NCI-H128 (cell line): ENCODE results near the gene TCEA2.

ENCODE experiments used
- DNase-seq: peaks from one replicate; lab custom pipeline; 2025; ENCODE audit not compliant: unreplicated experiment; lab: John Stamatoyannopoulos, UW

TCEA2 gene

GRCh38 chr20:64062596-64063388 lies at the start of gene TCEA2:
TCEA2 (plus strand) TSS chr20:64063198; CDS start chr20:64063313, 115 bp downstream.
- DNase-seq, result peak; percentile 85

DNA sequence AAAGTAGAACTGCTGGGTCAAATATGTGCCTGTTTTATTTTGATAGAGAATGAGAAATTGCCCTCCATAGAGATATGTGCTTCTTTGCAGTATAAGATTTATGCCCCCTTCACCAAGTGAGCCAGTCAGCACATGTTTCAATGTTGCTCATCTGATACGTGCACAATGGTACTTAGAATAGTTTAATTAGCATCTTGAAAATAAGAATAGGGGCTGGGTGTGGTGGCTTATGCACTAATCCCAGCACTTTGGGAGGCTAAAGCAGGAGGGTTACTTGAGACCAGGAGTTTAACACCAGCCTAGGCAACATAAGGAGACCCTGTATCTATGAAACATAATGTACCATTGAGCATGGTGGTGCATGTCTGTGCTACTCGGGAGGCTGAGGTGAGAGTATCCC lies 47.4 kb upstream of the TCEA2 start:
- no peak for DNase-seq

DNA sequence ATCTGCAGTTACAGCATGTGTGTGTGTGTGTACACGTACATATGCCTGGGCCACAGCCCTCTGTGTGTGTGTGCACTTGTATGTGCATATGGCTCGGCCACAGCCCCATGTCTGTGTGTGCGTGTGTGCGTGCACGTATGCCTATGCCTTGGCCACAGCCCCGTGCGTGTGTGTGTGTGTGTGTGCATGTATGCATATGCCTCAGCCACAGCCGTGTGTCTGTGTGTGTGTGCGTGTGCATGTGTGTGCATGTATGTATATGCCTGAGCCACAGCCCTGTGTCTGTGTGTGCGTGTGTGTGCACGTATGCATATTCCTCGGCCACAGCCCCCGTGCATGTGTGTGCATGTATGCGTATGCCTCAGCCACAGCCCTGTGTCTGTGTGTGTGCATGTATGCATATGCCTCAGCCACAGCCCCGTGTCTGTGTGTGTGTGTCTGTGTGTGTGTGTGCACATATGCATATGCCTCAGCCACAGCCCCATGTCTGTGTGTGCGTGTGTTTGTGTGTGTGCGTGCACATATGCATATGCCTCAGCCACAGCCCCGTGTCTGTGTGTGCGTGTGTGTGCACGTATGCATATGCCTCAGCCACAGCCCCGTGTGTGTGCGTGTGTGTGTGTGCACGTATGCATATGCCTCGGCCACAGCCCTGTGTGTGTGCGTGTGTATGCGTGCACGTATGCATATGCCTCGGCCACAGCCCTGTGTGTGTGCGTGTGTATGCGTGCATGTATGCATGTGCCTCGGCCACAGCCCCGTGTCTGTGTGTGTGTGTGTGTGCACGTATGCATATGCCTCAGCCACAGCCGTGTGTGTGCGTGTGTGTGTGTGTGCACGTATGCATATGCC lies 41.6 kb upstream of the TCEA2 start:
- no peak for DNase-seq

- DNase-seq, result no peak
These were observed 40.2 kb upstream of the TCEA2 start for GRCh38 chr20:64022671-64023360.

DNA sequence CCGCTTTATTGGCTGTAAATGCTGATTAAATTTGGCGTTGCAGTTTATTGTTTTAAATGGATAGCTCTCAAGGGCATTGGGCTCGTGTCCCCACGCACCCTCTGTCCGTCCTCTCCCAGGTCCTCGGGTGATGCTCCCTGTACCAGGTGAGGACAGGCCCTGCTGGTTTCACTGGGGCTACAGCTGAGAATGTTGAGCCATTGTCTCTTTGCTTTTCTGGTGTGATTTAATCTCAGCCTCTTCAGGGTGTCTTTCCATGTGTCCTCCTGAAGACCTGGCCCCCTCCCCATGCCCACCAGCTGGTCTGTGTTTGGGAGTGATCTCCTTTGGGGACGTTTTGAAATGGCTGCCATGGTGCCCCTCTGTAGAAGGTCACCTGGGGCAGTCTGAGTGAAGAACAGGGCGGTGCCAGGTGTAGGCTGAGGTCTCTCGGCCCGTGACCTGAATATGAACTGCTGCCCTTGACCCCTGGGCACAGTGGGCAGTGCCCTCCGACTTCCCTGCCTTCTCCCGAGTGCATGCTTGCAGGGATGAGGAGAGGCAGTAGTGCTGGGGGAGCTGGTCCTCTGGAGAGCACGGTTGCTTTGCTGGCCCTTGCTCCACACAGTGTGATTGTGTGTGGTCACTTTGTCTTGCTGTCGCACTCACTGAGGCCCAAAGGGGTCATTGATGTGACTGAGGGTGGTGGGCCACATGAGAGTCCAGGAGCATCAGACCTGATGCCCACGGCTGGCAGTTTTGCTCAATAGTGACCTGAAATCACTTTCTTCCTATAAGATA lies 39.4 kb upstream of the TCEA2 start:
- DNase-seq, result no peak

GRCh38 chr20:64024141-64024990 lies 38.6 kb upstream of the TCEA2 start:
- no peak for DNase-seq

GRCh38 chr20:64025101-64025825 lies 37.7 kb upstream of the TCEA2 start:
- DNase-seq, result no peak

GRCh38 chr20:64025826-64026412 lies 37.1 kb upstream of the TCEA2 start:
- no peak for DNase-seq

DNA sequence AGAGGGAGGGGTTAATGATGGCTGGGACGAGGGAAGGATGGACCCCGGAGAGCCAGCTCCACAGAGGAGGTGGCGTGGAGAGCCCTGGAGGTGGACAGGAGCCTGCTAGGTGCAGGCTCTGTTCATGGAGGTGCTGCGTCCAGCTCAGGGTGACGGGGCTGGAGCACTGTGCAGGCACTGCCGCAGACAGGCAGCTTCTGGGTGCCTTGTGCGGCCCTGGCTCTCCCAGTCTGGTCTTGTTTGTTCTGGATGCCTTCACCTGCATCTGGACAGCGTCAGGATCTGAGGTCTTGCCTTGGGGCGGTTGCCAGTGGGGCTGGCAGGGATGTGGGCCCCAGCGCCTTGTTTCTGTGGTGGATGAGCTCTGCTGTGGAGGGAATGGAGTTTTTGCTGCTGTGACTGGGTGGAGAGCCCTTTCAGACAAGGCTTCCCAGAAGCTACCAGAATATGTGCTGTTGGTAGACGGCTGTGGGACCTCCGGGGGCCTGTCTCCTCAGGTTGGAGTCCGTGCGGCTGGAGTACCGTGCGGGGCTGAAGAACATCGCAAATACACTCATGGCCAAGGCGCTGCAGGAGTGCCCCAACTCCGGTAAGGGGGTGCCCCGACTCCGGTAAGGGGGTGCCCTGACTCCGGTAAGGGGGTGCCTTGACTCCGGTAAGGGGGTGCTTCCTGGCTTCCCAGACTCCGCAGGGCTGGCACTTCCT lies 34.9 kb upstream of the TCEA2 start:
- DNase-seq, result no peak

GRCh38 chr20:64029293-64030117 lies 33.5 kb upstream of the TCEA2 start:
- no peak for DNase-seq

- DNase-seq, result no peak
These were observed 32.4 kb upstream of the TCEA2 start for GRCh38 chr20:64030371-64031134.

DNA sequence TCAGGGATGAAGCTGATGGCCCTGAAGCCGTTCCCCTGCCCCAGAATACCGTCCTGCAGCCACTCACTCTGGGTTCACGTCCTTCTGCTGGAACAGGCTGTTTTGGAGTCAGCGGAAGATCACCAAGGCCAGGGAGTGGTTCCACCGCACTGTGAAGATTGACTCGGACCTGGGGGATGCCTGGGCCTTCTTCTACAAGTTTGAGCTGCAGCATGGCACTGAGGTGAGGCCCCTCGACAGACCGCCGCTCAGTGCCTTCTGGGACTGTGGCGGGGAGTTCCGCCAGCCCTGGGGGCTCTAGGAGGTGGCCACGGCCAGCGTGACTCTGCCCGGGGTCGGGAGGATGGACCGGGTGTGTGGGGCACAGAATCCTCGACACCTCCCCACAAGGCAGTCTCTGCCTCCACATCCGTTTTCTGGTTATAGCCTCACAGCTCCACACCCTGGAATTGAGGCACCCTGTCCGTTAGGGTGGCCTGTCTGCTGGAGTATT lies 31.1 kb upstream of the TCEA2 start:
- DNase-seq, result no peak

GRCh38 chr20:64032706-64033624 lies 30.0 kb upstream of the TCEA2 start:
- DNase-seq, result no peak

DNA sequence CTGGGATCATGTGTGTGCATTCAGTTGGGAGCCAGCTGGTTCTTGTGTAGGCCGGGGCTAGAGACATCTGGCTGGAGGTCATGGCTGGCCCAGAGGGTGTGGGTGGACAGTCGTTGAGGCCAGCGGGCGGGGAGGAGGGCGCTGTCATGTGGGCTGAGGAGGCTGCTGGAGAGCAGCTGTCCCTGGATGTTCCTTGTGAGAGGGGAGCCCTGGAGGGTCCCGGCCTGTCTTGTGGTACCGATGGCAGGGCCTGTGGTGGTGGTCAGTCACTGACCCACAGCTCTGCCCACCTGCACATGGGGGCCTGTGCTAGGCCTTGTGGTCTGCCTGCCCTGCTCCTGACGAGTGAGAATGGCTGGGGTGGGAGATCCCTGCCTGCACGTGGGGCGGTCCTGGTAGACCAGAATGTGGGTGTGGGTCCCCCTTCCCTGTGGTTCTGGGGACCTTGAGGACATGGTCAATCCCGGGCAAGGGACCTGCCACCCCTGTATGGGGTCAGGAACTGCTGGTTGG lies 29.0 kb upstream of the TCEA2 start:
- no peak for DNase-seq
